Measurements from ENCODE around the gene NTN1.

The NTN1 gene

DNA sequence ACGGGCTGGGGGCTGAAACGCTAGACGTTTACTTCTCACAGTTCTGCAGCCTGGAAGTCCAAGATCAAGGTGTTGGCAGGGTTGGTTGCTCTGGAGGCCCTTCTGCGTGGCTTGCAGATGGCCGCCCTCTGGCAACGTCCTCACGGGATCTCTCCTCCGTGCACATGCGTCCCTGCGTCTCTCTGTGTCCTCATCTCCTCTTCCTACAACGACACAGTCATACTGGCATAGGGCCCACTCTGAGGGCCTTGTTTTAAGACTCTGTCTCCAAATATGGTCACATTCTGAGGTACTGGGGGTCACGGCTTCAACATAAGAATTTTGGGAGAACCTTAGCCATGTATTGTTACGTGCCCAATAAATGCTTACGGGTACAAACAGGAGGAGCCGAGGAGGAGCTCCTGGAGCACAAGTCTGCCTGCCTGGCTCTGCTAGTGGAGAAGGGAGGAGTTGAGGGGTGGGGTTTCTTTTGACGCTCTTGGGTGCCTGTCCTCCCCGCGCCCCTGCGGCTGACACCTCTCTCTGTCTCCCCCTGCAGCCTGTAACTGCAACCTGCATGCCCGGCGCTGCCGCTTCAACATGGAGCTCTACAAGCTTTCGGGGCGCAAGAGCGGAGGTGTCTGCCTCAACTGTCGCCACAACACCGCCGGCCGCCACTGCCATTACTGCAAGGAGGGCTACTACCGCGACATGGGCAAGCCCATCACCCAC is 141.1 kb downstream of the NTN1 start:
- no peak for DNase-seq (ENCODE audit: low spot score)

DNA sequence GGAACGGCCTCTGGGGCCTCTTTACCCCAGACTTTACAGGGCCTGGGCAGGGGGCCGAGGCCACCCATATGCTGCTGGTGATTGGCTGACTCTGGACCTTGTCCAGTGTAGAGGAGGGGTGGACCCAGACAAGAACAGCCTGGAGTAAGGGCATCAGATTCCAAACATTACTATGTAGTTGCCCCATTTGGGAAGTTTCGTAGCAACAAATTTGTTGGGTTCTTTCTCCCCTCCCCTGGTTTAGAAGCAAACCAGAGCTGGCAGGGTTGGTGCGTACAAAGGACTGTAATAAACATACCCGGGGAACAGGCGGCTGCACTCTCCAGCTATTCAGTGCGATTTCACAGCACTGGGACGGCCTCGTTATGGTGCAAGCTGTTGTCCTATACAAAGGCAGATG is 145.5 kb downstream of the NTN1 start:
- no peak for DNase-seq (ENCODE audit: low spot score)

- DNase-seq (ENCODE audit: low spot score), result no peak
Measured at GRCh38 chr17:9167379-9167778, 146.1 kb downstream of the NTN1 start.

DNA sequence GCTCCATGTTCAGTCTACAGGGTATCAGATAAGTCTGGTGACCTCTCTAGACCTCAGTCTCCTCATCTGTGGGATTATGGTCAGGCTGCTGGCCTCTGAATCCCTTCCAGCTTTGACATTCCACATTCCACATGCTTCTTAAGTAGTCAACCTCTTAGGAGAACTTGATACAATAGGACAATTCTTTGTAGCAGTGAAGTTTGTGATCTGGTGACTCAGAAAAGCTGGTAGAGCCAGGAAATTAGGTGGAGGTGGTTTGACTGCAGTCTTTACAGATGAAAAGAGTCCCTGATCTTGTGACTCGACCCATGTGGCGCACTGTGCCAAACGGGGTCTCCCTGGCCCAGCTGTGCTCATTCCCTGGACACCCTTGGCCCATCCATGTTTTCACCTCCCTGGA is 147.8 kb downstream of the NTN1 start:
- DNase-seq (ENCODE audit: low spot score), result no peak

GRCh38 chr17:9170336-9170735 is 149.0 kb downstream of the NTN1 start:
- no peak for DNase-seq (ENCODE audit: low spot score)

- DNase-seq (ENCODE audit: low spot score), result no peak
Measured at GRCh38 chr17:9170853-9171252, 149.5 kb downstream of the NTN1 start.

DNA sequence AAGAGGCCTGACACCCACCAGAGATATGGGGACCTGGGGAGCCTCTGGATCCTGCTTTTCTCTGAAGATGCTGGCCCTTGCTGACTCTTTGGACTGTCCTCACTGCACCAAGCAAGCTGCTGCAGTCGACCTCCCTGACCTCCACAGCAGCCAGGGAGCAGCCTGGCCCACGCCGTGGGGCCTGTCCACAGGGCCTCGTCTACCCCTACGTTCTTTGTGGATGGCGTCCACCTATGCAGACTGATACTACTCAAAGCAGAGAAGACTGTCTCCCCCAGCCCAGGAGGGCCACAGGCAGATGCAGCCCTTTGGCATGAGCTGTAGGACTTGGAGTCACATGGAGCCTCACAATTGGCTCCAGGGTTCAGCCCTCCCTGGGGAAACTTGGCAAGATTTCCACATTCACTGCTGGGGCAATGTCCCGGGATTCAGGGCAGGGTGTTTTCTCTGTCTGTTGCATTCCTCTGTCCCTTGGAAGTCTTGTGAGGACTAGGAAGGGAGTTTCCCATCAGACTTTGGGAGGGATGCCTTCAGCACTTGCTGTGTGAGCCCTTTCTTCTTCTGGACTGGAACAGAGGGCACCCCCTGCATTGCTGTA is 152.2 kb downstream of the NTN1 start:
- DNase-seq (ENCODE audit: low spot score), result no peak

DNA sequence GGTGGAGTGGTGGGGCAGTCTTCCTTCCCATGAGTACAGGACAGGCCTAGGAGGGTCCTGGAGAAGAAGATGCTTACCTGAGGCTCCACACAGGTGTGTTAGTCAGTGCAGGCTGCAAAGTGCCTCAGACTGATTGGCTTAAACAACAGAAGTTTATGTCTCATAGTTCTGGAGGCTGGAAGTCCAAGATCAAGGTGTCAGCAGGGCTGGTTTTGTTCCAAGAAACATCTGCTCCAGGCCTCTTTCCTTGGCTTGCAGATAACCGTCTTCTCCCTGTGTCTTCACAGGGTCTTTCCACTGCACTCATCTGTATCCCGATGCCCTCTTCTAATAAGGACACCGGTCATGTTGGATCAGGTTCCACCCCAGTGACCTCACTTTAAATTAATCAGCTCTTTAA is 153.0 kb downstream of the NTN1 start:
- no peak for DNase-seq (ENCODE audit: low spot score)

DNA sequence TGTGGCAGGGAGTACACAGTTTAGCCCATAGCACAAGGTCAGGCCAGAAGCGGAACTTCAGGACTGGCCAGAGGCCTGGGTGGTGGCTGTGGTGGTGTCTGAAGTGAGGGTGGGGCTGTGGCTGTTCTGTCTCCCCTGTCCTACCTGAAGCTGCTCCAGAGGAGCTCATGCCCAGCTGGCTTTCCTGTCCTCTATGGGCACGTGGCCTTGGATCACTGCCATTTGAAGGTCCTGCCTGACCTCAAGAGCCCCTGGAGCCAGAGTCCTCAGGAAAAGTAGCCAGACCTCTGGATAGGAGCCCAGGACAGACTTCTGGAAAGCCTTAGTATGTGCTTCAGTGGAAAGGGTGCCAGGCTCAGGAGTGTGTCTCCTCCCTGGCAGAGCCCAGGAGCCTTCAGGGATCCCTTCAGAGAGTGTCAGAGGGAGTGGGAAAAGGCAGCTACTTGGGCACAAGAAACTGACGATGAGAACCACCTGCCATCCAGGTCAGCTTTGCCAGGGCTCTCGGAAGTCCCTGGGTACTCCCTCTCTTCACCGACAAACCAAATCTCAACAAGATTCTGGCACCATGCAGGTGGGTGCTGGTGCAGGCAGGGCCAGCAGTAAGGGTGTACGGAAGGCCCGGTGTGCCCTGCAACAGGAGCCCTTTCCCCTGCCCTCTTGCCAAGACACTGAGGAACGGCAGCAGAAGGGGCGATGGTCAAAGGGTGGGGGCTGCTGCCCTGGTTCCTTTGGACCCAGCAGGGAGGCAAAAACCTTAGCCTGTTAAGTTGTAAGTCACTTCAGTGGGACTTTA is 153.7 kb downstream of the NTN1 start:
- DNase-seq (ENCODE audit: low spot score), result no peak

- DNase-seq (ENCODE audit: low spot score), result no peak
Measured at GRCh38 chr17:9175700-9176467, 154.6 kb downstream of the NTN1 start.

GRCh38 chr17:9177212-9177611 is 155.9 kb downstream of the NTN1 start:
- no peak for DNase-seq (ENCODE audit: low spot score)

DNA sequence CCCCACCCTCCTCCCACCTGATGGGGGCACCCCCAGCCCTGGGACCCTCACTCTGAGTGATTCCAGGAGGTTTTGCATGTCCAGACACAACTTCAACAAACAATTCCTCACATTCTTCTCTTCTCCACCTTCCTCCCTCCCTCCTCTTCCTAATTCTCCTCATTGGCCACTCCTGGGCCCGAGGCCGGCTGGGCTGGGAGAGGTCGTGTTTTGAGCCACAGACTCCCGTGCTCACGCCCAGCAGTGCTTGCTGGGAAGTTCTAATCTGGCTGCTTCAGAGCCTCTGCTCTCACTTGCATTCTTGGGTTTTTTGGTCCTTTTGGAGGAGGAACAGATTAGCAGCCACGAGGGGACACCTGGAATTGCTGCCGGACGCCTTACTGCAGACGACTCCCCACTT is 157.0 kb downstream of the NTN1 start:
- no peak for DNase-seq (ENCODE audit: low spot score)

GRCh38 chr17:9179602-9180001 is 158.3 kb downstream of the NTN1 start:
- DNase-seq (ENCODE audit: low spot score), result no peak

DNA sequence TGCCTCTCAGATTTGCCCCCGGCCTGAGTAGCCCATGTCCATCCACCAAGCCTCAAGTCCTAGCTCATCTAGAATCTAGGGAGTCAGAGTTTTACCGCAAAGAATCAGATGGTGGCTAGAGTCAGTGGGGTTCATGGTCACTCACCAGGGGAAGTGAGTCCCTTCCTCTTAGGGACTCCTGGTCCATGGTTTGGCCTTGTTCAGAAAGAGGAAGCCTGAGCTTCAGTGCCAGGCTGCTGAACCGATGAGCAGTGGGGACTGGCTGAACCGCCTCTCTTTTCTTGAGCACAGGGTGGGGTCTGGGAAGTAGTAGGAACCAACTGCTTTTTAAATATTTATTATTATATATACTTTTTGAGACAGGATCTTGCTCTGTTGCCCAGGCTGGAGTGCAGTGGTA is 160.3 kb downstream of the NTN1 start:
- DNase-seq (ENCODE audit: low spot score), result no peak

GRCh38 chr17:9183306-9183705 is 162.0 kb downstream of the NTN1 start:
- no peak for DNase-seq (ENCODE audit: low spot score)

DNA sequence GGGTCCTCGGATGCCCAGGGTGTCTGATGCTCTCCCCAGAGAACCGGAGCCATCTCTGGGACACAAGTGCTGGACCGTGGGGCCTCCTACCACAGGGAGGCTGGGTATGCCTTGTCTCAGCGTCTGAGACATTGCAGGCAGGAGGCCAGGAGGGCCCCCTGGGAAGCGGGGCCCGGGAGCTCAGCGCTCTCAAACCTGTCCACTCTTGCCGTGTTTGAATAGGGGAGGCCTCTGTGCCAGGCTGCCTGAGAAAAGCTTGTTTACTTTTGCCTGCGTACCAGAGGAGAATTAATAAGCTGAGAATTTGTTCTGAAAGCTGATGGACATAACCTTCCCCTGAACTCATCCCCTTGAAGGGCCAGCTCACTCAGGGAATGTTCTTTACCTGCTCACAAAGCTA is 163.8 kb downstream of the NTN1 start:
- DNase-seq (ENCODE audit: low spot score), result no peak

DNA sequence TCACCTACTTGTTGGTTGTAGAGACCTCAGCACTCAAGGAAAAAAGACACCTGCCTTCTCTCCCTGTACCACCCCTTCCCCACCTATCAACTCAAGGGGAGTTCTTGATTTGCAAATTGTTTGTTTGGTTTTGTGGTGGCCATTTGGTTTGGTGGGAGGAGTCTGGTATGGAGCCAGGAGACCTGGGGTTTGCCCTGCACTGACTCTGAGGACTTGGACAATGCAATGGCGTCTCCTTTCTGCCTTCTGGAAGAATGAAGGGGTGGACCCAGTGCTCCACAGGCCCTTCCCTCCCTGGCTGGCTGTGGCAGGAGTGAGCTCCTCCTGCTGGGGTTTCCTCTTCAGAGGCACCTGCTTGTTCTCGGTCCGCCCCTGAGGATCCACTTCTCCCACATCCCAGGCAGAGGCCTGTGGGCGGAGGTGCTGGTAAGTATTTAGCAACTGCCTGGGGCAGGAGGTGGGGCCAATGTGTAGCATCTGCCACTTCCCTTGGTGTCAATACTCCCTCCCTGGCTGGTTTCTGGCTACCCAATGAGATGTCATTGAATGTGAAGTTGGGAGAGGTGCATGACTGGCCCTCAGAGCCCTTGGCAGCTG is 164.5 kb downstream of the NTN1 start:
- no peak for DNase-seq (ENCODE audit: low spot score)

DNA sequence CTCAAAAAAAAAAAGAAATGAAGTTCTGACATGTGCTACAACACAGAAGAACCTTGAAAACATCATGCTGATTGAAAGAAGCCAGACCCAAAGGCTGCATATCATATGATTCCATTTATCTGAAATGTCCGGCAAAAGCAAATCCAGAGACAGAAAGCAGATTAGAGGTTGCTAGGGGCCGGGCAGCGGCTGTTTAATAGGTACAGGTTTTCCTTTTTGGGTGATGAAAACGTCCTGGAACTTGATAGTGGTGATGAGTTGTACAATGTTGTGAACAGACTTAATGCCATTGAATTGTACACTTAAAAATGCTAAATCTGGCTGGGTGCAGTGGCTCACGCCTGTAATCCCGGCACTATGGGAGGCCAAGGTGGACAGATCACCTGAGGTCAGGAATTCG is 166.5 kb downstream of the NTN1 start:
- no peak for DNase-seq (ENCODE audit: low spot score)

DNA sequence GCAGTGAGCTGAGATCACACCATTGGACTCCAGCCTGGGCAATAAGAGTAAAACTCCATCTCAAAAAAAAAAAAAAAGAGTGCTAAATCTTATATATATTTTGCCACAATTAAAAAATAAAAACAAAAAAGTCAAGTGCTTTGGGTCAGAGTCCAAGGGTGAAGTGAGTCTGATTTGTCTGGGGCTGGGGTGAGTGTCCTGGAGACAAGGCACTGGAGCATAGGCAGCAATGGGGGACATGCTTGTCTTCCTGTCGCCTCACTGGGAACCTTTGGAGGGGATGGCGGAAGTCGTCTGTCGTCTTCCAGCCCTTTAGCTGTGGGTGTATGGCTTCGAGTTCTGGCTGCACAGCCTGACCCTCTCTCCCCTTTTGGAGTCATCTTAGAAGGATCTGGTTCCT is 167.1 kb downstream of the NTN1 start:
- no peak for DNase-seq (ENCODE audit: low spot score)

DNA sequence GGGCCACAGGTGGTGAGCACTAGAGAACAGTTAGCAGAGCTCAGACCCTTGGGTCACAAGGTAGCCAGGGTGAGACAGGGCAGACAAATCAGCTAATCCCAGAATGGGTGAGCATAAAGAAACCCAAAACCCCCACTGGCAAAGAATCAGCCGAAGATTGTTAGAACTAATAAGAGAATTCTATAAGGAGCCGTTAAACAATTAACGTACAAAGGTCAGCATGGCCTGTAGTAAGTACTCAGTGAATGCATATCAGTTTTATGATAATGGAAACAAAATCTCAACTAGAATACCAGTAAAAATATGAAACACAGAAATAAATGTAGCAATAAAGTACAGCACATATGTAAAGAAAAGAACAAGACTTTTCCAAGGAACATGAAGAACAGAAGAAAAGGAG is 168.6 kb downstream of the NTN1 start:
- DNase-seq (ENCODE audit: low spot score), result no peak

DNA sequence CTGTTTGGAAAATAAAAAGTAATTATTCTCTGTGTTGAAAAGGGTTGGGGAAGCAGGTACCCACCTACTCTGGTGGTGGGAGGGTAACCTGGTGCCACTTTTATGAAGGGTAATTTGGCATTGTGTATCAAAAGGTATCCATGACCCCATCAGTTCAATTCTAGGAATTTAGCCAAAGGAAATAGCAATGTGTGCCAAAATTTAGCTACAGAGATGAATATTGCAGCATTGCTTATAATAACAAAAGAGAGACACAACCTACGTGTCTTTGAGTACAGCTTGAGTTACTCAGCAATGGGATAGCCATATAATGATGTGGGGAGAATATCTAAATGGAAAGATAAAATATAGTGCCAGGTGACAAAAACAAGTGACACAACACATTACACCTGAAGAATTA is 170.7 kb downstream of the NTN1 start:
- no peak for DNase-seq (ENCODE audit: low spot score)

DNA sequence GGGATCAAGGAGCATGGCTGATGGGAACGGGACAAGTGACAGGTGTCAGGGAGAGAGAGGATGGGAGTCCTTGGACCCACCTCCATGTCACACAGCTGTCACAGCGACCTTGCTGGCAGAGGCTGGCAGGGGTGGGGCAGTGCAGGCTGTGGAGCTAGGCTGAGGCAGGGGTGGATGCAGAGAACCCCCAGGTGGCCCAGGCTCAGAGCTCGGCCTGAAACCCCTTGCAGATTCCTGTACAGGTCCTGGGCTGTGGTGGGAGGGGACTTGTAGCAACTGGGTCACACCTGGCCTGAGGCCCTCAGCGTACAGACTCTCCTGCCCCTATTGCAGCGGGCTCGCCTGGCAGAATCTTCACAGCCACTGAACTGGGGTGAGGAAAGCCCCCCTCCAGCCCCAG is 174.1 kb downstream of the NTN1 start:
- DNase-seq (ENCODE audit: low spot score), result no peak

All from putamen (tissue), 1 donor.